ENCODE measurements around the gene LRBA.

The LRBA gene

GRCh38 chr4:150253965-150254630, 761.0 kb downstream of the LRBA start:
- ChIA-PET POLR2A (ENCODE audit: low non-redundant PET) (interaction anchor here (0.5 kb wide), 1 partner anchor 10 kb away, joined by 5 read pairs; no protein-coding TSS in a partner anchor), CTCF (no interaction called here)
- TF ChIP-seq CTCF (conservative IDR thresholded peaks at IDR 0.05; ENCODE audit: low read depth): no peak
- no peak for DNase-seq (ENCODE audit: low spot score)
- no peak overlapping the region for H3K27ac ChIP-seq

GRCh38 chr4:150253416-150253815, 761.7 kb downstream of the LRBA start:
- ChIA-PET CTCF (no interaction called here), POLR2A (ENCODE audit: low non-redundant PET) (no interaction called here)
- no peak overlapping the region for H3K27ac ChIP-seq

GRCh38 chr4:150252741-150253140, 762.3 kb downstream of the LRBA start:
- CTCF ChIA-PET: no interaction called here
- TF ChIP-seq CTCF (conservative IDR thresholded peaks at IDR 0.05; ENCODE audit: low read depth): no peak
- no peak for DNase-seq (ENCODE audit: low spot score)
- POLR2A ChIA-PET (ENCODE audit: low non-redundant PET): no interaction called here
- H3K27ac ChIP-seq: no peak overlapping the region

More at GRCh38 chr4:150253416-150253815, 761.7 kb downstream of the LRBA start:
- DNase-seq (ENCODE audit: low spot score): no peak
- no peak for TF ChIP-seq CTCF (conservative IDR thresholded peaks at IDR 0.05; ENCODE audit: low read depth)

- no peak for DNase-seq (ENCODE audit: low spot score)
- ChIA-PET CTCF (no interaction called here), POLR2A (ENCODE audit: low non-redundant PET) (no interaction called here)
- no peak overlapping the region for H3K27ac ChIP-seq
- no peak for TF ChIP-seq CTCF (conservative IDR thresholded peaks at IDR 0.05; ENCODE audit: low read depth)
Observed at GRCh38 chr4:150252306-150252705, 762.8 kb downstream of the LRBA start.

GRCh38 chr4:150251752-150252190, 763.3 kb downstream of the LRBA start:
- CTCF ChIA-PET: no interaction called here
- no peak for TF ChIP-seq CTCF (conservative IDR thresholded peaks at IDR 0.05; ENCODE audit: low read depth)
- no peak overlapping the region for H3K27ac ChIP-seq
- no peak for DNase-seq (ENCODE audit: low spot score)
- POLR2A ChIA-PET (ENCODE audit: low non-redundant PET): no interaction called here

- POLR2A ChIA-PET (ENCODE audit: low non-redundant PET): no interaction called here
Observed at GRCh38 chr4:150250998-150251651, 764.0 kb downstream of the LRBA start.

More at GRCh38 chr4:150250998-150251651, 764.0 kb downstream of the LRBA start:
- CTCF ChIA-PET: no interaction called here
- no peak overlapping the region for H3K27ac ChIP-seq
- no peak for TF ChIP-seq CTCF (conservative IDR thresholded peaks at IDR 0.05; ENCODE audit: low read depth)
- peak; percentile 19 for DNase-seq (ENCODE audit: low spot score)

Measured in RWPE1 (cell line).